Heart left ventricle (tissue), 13 donors: ENCODE data around the gene RNF213.

Source experiments
- CTCF ChIP-seq, 12 donors: fragments of 200-600 bp; sonication (generic) in 4 of 12; IDR thresholded peaks; one replicate each; pipeline versions ENCODE4 v1.5.0 to v1.8.0; 2018 to 2022; ENCODE audit warnings: antibody characterized with exemption in 12 of 12, mild to moderate bottlenecking in 5 of 12
- POLR2A ChIP-seq, 2 donors: fragments of 450-650 bp; IDR thresholded peaks; one replicate each; pipeline ENCODE4 v1.6.1; 2017; ENCODE audit warnings: antibody characterized with exemption in 2 of 2, mild to moderate bottlenecking in 2 of 2, moderate library complexity in 2 of 2
- donor health status: ischemic (EF 13 %, LVEDD 7.1; RV severe dilation, severe dysfunction).
- donor health status: DM: no; HTN: yes; CAD: no.
- donor health status: DM: no; HTN: no; CAD: no.
- donor health status: ischemic (EF 25% LVEDD 6.9; RV normal size, moderate dysfunction).
- donor health status: ischemic (EF 25% LVEDD 5.7; RV mildly dilated, moderate dysfunction).
- donor health status: ischemic (EF 35%, LVEDD 5.7; RV mildly dilated, moderate dysfunction).
- donor health status: nonischemic (EF 11% LVEDD 7.7; RV severe dilation, severe dysfunction).
- donor health status: DM: yes; HTN: yes; CAD: no.
- donor health status: PGD.
- donor health status: ischemic (EF 29% LVEDD 5.4; RV normal size, mild dysfunction).
- donor health status: nonischemic (EF 23%, LVEDD 6.1; RV moderate dilation, normal function).

- TF ChIP-seq POLR2A (IDR thresholded peaks at IDR 0.05) (no peak), CTCF (IDR thresholded peaks at IDR 0.05) (no peak)
These were observed 47.5 kb downstream of the RNF213 start for GRCh38 chr17:80307994-80308691.
